SK-N-SH (cell line): ENCODE measurements around the gene POU2F1. TPM values are rescaled to one million over a fixed set of nuclear protein-coding genes. Genes with fewer than 3 reads are reported as not detected.

ENCODE experiments used
- CTCF ChIA-PET: fragments of 300-600, 350-600 bp; formaldehyde crosslinking; extraction: SDS; loops from one replicate; lab custom pipeline; 2021; lab: Yijun Ruan, JAX
- POLR2A ChIA-PET: fragments of 350-600 bp; sonication (Branson Sonifier 250); formaldehyde crosslinking; extraction: SDS; loops from one replicate; lab custom pipeline; 2020; ENCODE audit warnings: antibody characterized with exemption, inconsistent platforms; lab: Yijun Ruan, JAX
- DNase-seq: peaks from one replicate; pipeline ENCODE4 v3.0.0; 2012
- H2AFZ ChIP-seq: fragments of 200-600 bp; sonication (generic); 2 replicates; pipeline ENCODE4 v1.8.1; 2016; ENCODE audit warnings: antibody characterized with exemption, mild to moderate bottlenecking, low read depth
- H3F3A ChIP-seq: fragments of 200-600 bp; sonication (generic); replicated peaks from 2 replicates; pipeline ENCODE3; 2016; ENCODE audit warnings: antibody characterized with exemption, mild to moderate bottlenecking; ENCODE audit not compliant: insufficient read depth
- H3K27ac ChIP-seq, 2 experiments: fragments of 200-500 bp in 1 of 2; fragments of 200-600 bp in 1 of 2; sonication (Bioruptor generic) in 1 of 2; sonication (generic), shearing (Covaris generic) in 1 of 2; 2 replicates each; pipeline versions ENCODE4 v1.5.1 to v1.6.1; 2014 to 2016; ENCODE audit warnings: low read depth in 2 of 2, inconsistent platforms in 1 of 2, low read length in 1 of 2, mild to moderate bottlenecking in 1 of 2, mixed read lengths in 1 of 2
- H3K27me3 ChIP-seq: fragments of 200-600 bp; sonication (generic), shearing (Covaris generic); 2 replicates; pipeline ENCODE4 v1.6.1; 2016; ENCODE audit warnings: mixed run types; ENCODE audit not compliant: insufficient read depth
- H3K36me3 ChIP-seq, 2 experiments: fragments of 200-500 bp in 1 of 2; fragments of 200-600 bp in 1 of 2; sonication (Bioruptor generic) in 1 of 2; sonication (generic) in 1 of 2; replicated peaks in 1 of 2; 2 replicates each; pipeline versions ENCODE3 to v1.5.1; 2014 to 2016; ENCODE audit warnings: low read length in 1 of 2, mild to moderate bottlenecking in 1 of 2; ENCODE audit not compliant: insufficient read depth in 2 of 2, control insufficient read depth in 1 of 2
- H3K4me1 ChIP-seq, 2 experiments: fragments of 200-500 bp in 1 of 2; fragments of 200-600 bp in 1 of 2; sonication (Bioruptor generic) in 1 of 2; sonication (generic), shearing (Covaris generic) in 1 of 2; 2 replicates each; pipeline versions ENCODE4 v1.5.1 to v1.6.1; 2014 to 2016; ENCODE audit warnings: low read depth in 1 of 2, low read length in 1 of 2, mixed run types in 1 of 2; ENCODE audit not compliant: insufficient read depth in 2 of 2, control insufficient read depth in 1 of 2
- H3K4me2 ChIP-seq: fragments of 200-600 bp; sonication (generic), shearing (Covaris generic); 2 replicates; pipeline ENCODE4 v1.6.1; 2017; ENCODE audit warnings: mixed run types
- H3K4me3 ChIP-seq, 2 experiments: fragments of 200-500 bp in 1 of 2; fragments of 200-600 bp in 1 of 2; sonication (Bioruptor generic) in 1 of 2; sonication (generic), shearing (Covaris generic) in 1 of 2; 2 replicates each; pipeline versions ENCODE4 v1.5.1 to v1.8.1; 2014 to 2016; ENCODE audit warnings: low read depth in 2 of 2, inconsistent platforms in 1 of 2, low read length in 1 of 2, mild to moderate bottlenecking in 1 of 2, mixed read lengths in 1 of 2, moderate library complexity in 1 of 2
- H3K79me2 ChIP-seq: fragments of 200-600 bp; sonication (generic); 2 replicates; pipeline ENCODE4 v1.8.1; 2017; ENCODE audit warnings: mild to moderate bottlenecking; ENCODE audit not compliant: insufficient read depth
- H3K9ac ChIP-seq: fragments of 200-600 bp; sonication (generic); 2 replicates; pipeline ENCODE4 v1.6.1; 2017; ENCODE audit warnings: mixed run types
- H3K9me2 ChIP-seq: fragments of 200-600 bp; sonication (generic); 2 replicates; pipeline ENCODE4 v1.6.1; 2017; ENCODE audit warnings: mixed run types
- H3K9me3 ChIP-seq: fragments of 200-600 bp; sonication (generic); 2 replicates; pipeline ENCODE4 v1.6.1; 2017; ENCODE audit warnings: mixed run types, mild to moderate bottlenecking, moderate library complexity
- H4K20me1 ChIP-seq: fragments of 200-600 bp; sonication (generic); 2 replicates; pipeline ENCODE4 v1.6.1; 2017; ENCODE audit warnings: mild to moderate bottlenecking, mixed run types; ENCODE audit not compliant: insufficient read depth
- FOSL2 ChIP-seq: IDR thresholded peaks from 2 replicates; pipeline ENCODE4 v1.4.0; 2012; ENCODE audit warnings: low read depth, mild to moderate bottlenecking, moderate library complexity, borderline replicate concordance
- JUND ChIP-seq: IDR thresholded peaks from 2 replicates; pipeline ENCODE4 v1.4.0; 2012
- POLR2AphosphoS5 ChIP-seq: IDR thresholded peaks from 2 replicates; pipeline ENCODE4 v1.6.1; 2012; ENCODE audit warnings: low read depth, low read length
- RAD21 ChIP-seq: IDR thresholded peaks from 2 replicates; pipeline ENCODE4 v1.6.1; 2012; ENCODE audit warnings: mild to moderate bottlenecking, low read length
- RCOR1 ChIP-seq: fragments of 150-350 bp; IDR thresholded peaks from 2 replicates; pipeline ENCODE4 v1.6.1; 2017; ENCODE audit warnings: antibody characterized with exemption, low read length
- RXRA ChIP-seq: IDR thresholded peaks from 2 replicates; pipeline ENCODE4 v1.4.0; 2012; ENCODE audit warnings: low read depth, mild to moderate bottlenecking, borderline replicate concordance
- SIN3A ChIP-seq: IDR thresholded peaks from 2 replicates; pipeline ENCODE4 v1.6.1; 2012; ENCODE audit warnings: low read depth, mild to moderate bottlenecking, low read length, moderate library complexity, borderline replicate concordance
- TCF12 ChIP-seq: IDR thresholded peaks from 2 replicates; pipeline ENCODE4 v1.4.0; 2012
- WGBS: methylation state at CpG from one replicate; pipeline ENCODE4 v1.1.6; 2017; ENCODE audit warnings: low lambda C conversion rate; 5-methylcytosine and 5-hydroxymethylcytosine counted together
- polyA plus RNA-seq, 3 experiments: library from polyadenylated mRNA; depleted of rRNA; stranded (reverse); fragments of >200 nt; gene quantifications; 2 replicates each; pipeline ENCODE4 v1.2.3, GENCODE V29; 2012
- TF ChIP-seq, protein P1 (sequence below): fragments of 200-600 bp; sonication (generic); IDR thresholded peaks from 2 replicates; pipeline ENCODE4 v1.6.1; 2017; ENCODE audit warnings: antibody characterized with exemption, mild to moderate bottlenecking, moderate library complexity
- TF ChIP-seq, protein P2 (sequence below): IDR thresholded peaks from 2 replicates; pipeline ENCODE4 v1.4.0; 2012; ENCODE audit warnings: low read depth, borderline replicate concordance

Gene POU2F1
- polyA plus RNA-seq, 1 of the 3 experiments (the other 2 are of a cell fraction) = 1.2 TPM

GRCh38 chr1:167432780-167433179 lies 212.1 kb downstream of the POU2F1 start (continued):
- TF ChIP-seq, protein P1, sequence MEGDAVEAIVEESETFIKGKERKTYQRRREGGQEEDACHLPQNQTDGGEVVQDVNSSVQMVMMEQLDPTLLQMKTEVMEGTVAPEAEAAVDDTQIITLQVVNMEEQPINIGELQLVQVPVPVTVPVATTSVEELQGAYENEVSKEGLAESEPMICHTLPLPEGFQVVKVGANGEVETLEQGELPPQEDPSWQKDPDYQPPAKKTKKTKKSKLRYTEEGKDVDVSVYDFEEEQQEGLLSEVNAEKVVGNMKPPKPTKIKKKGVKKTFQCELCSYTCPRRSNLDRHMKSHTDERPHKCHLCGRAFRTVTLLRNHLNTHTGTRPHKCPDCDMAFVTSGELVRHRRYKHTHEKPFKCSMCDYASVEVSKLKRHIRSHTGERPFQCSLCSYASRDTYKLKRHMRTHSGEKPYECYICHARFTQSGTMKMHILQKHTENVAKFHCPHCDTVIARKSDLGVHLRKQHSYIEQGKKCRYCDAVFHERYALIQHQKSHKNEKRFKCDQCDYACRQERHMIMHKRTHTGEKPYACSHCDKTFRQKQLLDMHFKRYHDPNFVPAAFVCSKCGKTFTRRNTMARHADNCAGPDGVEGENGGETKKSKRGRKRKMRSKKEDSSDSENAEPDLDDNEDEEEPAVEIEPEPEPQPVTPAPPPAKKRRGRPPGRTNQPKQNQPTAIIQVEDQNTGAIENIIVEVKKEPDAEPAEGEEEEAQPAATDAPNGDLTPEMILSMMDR = no peak
- TF ChIP-seq RXRA = no peak
- TF ChIP-seq FOSL2 = no peak
- TF ChIP-seq JUND = no peak
- no peak for TF ChIP-seq TCF12
- TF ChIP-seq, protein P2, sequence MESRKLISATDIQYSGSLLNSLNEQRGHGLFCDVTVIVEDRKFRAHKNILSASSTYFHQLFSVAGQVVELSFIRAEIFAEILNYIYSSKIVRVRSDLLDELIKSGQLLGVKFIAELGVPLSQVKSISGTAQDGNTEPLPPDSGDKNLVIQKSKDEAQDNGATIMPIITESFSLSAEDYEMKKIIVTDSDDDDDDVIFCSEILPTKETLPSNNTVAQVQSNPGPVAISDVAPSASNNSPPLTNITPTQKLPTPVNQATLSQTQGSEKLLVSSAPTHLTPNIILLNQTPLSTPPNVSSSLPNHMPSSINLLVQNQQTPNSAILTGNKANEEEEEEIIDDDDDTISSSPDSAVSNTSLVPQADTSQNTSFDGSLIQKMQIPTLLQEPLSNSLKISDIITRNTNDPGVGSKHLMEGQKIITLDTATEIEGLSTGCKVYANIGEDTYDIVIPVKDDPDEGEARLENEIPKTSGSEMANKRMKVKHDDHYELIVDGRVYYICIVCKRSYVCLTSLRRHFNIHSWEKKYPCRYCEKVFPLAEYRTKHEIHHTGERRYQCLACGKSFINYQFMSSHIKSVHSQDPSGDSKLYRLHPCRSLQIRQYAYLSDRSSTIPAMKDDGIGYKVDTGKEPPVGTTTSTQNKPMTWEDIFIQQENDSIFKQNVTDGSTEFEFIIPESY = no peak
- no peak for TF ChIP-seq POLR2AphosphoS5

DNA sequence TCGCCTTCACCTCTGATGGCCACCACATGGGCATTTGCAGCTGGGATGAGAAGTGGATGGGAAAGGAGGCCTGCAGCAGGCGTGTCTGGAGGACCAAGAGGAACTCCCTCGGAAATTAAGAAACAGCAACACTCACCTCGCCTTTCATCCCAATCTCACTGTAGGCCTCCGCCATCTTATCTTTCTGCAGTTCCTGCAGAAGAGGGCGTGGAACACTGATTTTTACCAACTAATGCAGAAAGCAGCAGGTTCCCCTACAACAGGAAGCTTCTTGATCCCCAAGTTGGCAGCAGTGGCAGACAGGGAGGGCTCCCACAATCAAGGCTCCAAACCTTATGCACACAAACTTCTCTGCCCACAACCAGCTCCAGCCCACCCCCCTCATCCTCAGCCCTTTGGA lies 213.2 kb downstream of the POU2F1 start:
- Histone ChIP-seq H3K27ac (no peak overlapping the region), H3K79me2 (no peaks in the 10 kb centered on the region), H3K9ac (no peak overlapping the region), H3F3A (no peaks in the 10 kb centered on the region), H4K20me1 (no peaks in the 10 kb centered on the region), H3K4me1 (no peaks in the 10 kb centered on the region; a peak in 1 of 4 replicates), H3K9me2 (no peaks in the 10 kb centered on the region), H3K36me3 (no peaks in the 10 kb centered on the region), H3K27me3 (no peaks in the 10 kb centered on the region; the same call in 1 of the 2 replicates), H3K9me3 (peaks cover 4% of the 10 kb centered on the region; the same call in 1 of the 2 replicates), H3K4me3 (no peak overlapping the region), H3K4me2 (no peak overlapping the region), H2AFZ (no peak overlapping the region)
- ChIA-PET CTCF (interaction anchor here (0.8 to 1.6 kb wide), 3 partner anchors 9 to 166 kb away, joined by 3 to 7 read pairs (median 3); no protein-coding TSS in a partner anchor), POLR2A (no interaction called here)
- WGBS = 82% methylated on average over 6 of the region's 6 CpGs
- TF ChIP-seq POLR2AphosphoS5 (no peak), SIN3A (no peak), RCOR1 (no peak)
- DNase-seq = no peak

DNA sequence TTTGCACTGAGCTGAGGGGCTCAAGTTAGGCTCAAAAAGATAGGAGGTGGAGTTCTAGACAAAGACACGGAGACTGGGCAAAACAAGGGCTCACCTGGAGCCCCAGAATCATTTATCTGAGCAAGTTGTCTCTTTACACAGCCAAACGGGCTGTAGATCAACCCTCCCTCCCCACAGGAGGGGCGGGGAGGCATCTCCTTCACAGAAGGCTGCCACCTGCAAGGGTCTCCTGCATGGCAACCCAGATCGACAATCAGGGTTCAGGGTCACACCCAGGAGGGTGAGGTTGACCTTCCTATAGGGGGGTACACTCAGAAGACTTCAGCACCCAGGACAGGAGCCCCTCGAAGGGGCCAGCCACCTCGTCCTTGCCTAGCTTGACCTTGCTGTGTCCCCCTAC lies 213.6 kb downstream of the POU2F1 start:
- Histone ChIP-seq H3K4me3 (no peak overlapping the region), H3K36me3 (no peaks in the 10 kb centered on the region), H3K9me2 (no peaks in the 10 kb centered on the region), H3K27me3 (no peaks in the 10 kb centered on the region; the same call in 1 of the 2 replicates), H3K27ac (no peak overlapping the region), H3K4me2 (no peak overlapping the region), H3K9ac (no peak overlapping the region), H3K9me3 (peaks cover 4% of the 10 kb centered on the region; the same call in 1 of the 2 replicates), H4K20me1 (no peaks in the 10 kb centered on the region), H3K79me2 (no peaks in the 10 kb centered on the region), H2AFZ (no peak overlapping the region), H3F3A (no peaks in the 10 kb centered on the region), H3K4me1 (peaks cover 0 to 4% of the 10 kb centered on the region in 2 experiments; a peak in 1 of 4 replicates)
- WGBS = 37% methylated on average over 5 of the region's 6 CpGs
- ChIA-PET CTCF (interaction anchor here (0.8 to 1.6 kb wide), 3 partner anchors 8 to 166 kb away, joined by 3 to 7 read pairs (median 3); no protein-coding TSS in a partner anchor), POLR2A (no interaction called here)
- no peak for TF ChIP-seq RAD21
- no peak for DNase-seq
